Kasumi-1 (cell line): ENCODE data around the gene EYS.
"Not testable (repeated sequence)": the region's sequence is repeated elsewhere in the genome, so short reads cannot be mapped to it uniquely, and the experiment has no call there.

Experiments used
- DNase-seq, 2 experiments: peaks; one replicate each; lab custom pipeline; 2025; lab: John Stamatoyannopoulos, UW

The EYS gene

GRCh38 chr6:65633501-65633900 lies 73.5 kb downstream of the EYS start:
- DNase-seq, result no peak

GRCh38 chr6:65631711-65632110 lies 75.3 kb downstream of the EYS start:
- DNase-seq, result no peak

GRCh38 chr6:65627434-65627999 lies 79.5 kb downstream of the EYS start:
- DNase-seq, result not testable (repeated sequence)

- no peak for DNase-seq
These were observed 80.0 kb downstream of the EYS start for GRCh38 chr6:65627015-65627414.

GRCh38 chr6:65623566-65623965 lies 83.5 kb downstream of the EYS start:
- DNase-seq, result no peak

GRCh38 chr6:65610746-65611145 lies 96.3 kb downstream of the EYS start:
- DNase-seq, result no peak

- no peak for DNase-seq
These were observed 111.5 kb downstream of the EYS start for GRCh38 chr6:65595540-65595939.

- no peak for DNase-seq
These were observed 136.7 kb downstream of the EYS start for GRCh38 chr6:65570340-65570739.

- no peak for DNase-seq
These were observed 137.5 kb downstream of the EYS start for GRCh38 chr6:65569505-65569904.

GRCh38 chr6:65569056-65569455 lies 138.0 kb downstream of the EYS start:
- DNase-seq, result not testable (repeated sequence)

GRCh38 chr6:65566117-65566516 lies 140.9 kb downstream of the EYS start:
- DNase-seq, result no peak

GRCh38 chr6:65558071-65558470 lies 149.0 kb downstream of the EYS start:
- no peak for DNase-seq

- no peak for DNase-seq
These were observed 149.8 kb downstream of the EYS start for GRCh38 chr6:65557224-65557623.

GRCh38 chr6:65546894-65547293 lies 160.1 kb downstream of the EYS start:
- DNase-seq, result no peak

- no peak for DNase-seq
These were observed 161.1 kb downstream of the EYS start for GRCh38 chr6:65545920-65546319.

GRCh38 chr6:65538644-65539043 lies 168.4 kb downstream of the EYS start:
- no peak for DNase-seq

GRCh38 chr6:65537600-65537999 lies 169.4 kb downstream of the EYS start:
- DNase-seq, result no peak

GRCh38 chr6:65531533-65531932 lies 175.5 kb downstream of the EYS start:
- no peak for DNase-seq

- no peak for DNase-seq
These were observed 182.8 kb downstream of the EYS start for GRCh38 chr6:65524232-65524631.

- DNase-seq, result no peak
These were observed 201.3 kb downstream of the EYS start for GRCh38 chr6:65505736-65506135.

GRCh38 chr6:65501045-65501444 lies 206.0 kb downstream of the EYS start:
- no peak for DNase-seq

- DNase-seq, result not testable (repeated sequence)
These were observed 223.4 kb downstream of the EYS start for GRCh38 chr6:65483652-65484051.

GRCh38 chr6:65469650-65470049 lies 237.4 kb downstream of the EYS start:
- no peak for DNase-seq

GRCh38 chr6:65468307-65468706 lies 238.7 kb downstream of the EYS start:
- DNase-seq, result no peak

- DNase-seq, result no peak
These were observed 245.9 kb downstream of the EYS start for GRCh38 chr6:65461121-65461520.
